SK-N-SH (cell line): ENCODE measurements around the gene FOXO1.

Experiments
- CTCF ChIP-seq: fragments of 200-600 bp; sonication (generic); IDR thresholded peaks from 2 replicates; pipeline ENCODE4 v1.6.1; 2017; ENCODE audit warnings: antibody characterized with exemption, mild to moderate bottlenecking, moderate library complexity
- EP300 ChIP-seq, 2 experiments: IDR thresholded peaks; 2 replicates each; pipeline versions ENCODE4 v1.4.0 to v1.6.1; 2012; ENCODE audit warnings: borderline replicate concordance in 1 of 2, low read depth in 1 of 2, low read length in 1 of 2
- EZH2phosphoT487 ChIP-seq: fragments of 200-600 bp; sonication (generic); IDR thresholded peaks from 2 replicates; pipeline ENCODE4 v1.6.1; 2017; ENCODE audit warnings: low read depth, mixed run types, mild to moderate bottlenecking, antibody characterized with exemption, moderate library complexity, borderline replicate concordance
- GATA2 ChIP-seq: sonication (generic); formaldehyde crosslinking; IDR thresholded peaks from 2 replicates; pipeline ENCODE4 v1.5.0; 2020; ENCODE audit warnings: mild to moderate bottlenecking, missing genetic modification reagents
- MAX ChIP-seq: IDR thresholded peaks from 2 replicates; pipeline ENCODE4 v1.4.0; 2012; ENCODE audit warnings: low read depth
- PBX3 ChIP-seq: IDR thresholded peaks from 2 replicates; pipeline ENCODE4; 2012
- REST ChIP-seq: IDR thresholded peaks from 2 replicates; pipeline ENCODE4 v1.6.1; 2012; ENCODE audit warnings: mild to moderate bottlenecking, low read depth, low read length, moderate library complexity
- RXRA ChIP-seq: IDR thresholded peaks from 2 replicates; pipeline ENCODE4 v1.4.0; 2012; ENCODE audit warnings: low read depth, mild to moderate bottlenecking, borderline replicate concordance
- YY1 ChIP-seq: IDR thresholded peaks from 2 replicates; pipeline ENCODE4 v1.4.0; 2012; ENCODE audit warnings: low read depth, mild to moderate bottlenecking

GRCh38 chr13:40530961-40531360 is 135.5 kb downstream of the FOXO1 start:
- TF ChIP-seq GATA2 (no peak), CTCF (no peak), RXRA (no peak), MAX (no peak), EZH2phosphoT487 (no peak), EP300 (IDR thresholded peaks at IDR 0.05; ENCODE audit: borderline replicate concordance in 1 of 2, low read depth in 1 of 2, low read length in 1 of 2) (no peak), REST (no peak), YY1 (no peak), PBX3 (no peak)
